HG03135 (cell line): ENCODE results near the gene TAP2.
"Not testable (repeated sequence)": the region's sequence is repeated elsewhere in the genome, so short reads cannot be mapped to it uniquely, and the experiment has no call there.

Experiments
- ATAC-seq: cut with Tn5 transposase; IDR thresholded peaks from one replicate; pipeline ENCODE4 v1.9.1; 2021; ENCODE audit warnings: mild to moderate bottlenecking, moderate library complexity; ENCODE audit not compliant: unreplicated experiment

The TAP2 gene

GRCh38 chr6:32838114-32838958, at the start of gene TAP2:
Gene TAP2, minus strand, starts transcription at chr6:32838739. Its CDS starts 506 bp downstream, at chr6:32838233.
- peak; percentile 77 for ATAC-seq

- no peak for ATAC-seq
These were observed 49.1 kb upstream of the TAP2 start for GRCh38 chr6:32887616-32888015.

- no peak for ATAC-seq
These were observed 48.3 kb upstream of the TAP2 start for GRCh38 chr6:32886681-32887383.

DNA sequence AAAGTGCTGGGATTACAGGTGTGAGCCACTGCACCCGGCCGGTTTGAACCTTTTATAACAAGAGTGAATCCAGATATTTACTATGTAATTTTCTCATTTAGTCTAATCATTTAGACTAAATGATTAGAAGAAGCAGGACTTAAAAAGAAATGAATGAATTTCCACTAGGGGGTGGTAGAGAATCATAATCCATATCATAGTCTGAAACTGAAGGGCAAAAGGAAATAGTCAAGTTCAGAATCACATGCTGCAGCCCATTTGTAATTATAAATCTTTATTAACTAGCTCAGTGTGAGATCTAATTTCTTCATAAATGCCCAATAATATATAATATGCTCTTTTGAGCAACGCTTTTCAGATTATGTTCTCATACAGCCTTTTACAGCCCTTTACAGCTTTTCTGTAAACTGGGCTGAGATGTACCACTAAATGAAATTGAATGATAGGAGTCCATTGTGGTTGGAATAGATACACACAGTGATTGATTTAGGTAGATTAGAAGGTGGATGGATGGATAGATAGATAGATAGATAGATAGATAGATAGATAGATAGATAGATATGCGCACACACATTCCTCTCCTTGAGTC, 47.3 kb upstream of the TAP2 start:
- no peak for ATAC-seq

- ATAC-seq: no peak
These were observed 45.2 kb upstream of the TAP2 start for GRCh38 chr6:32883789-32884188.

DNA sequence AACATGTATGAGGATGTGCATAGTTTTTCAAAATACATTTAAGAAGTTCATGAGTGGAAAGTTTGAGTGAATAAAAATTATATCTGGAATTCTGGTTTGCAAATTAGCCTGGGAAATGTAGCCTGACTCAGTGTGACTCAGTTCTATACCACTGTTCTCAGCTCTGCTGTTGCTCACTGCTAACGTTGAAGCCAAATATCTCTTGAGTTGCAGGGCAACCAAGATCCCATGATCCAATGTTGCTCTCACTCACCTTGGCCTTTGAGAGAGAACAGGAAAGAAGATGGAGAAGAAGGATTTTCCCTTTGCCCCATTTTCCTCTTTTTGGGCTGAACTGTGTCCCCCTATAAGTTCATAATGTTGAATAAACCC, 44.3 kb upstream of the TAP2 start:
- ATAC-seq: no peak

DNA sequence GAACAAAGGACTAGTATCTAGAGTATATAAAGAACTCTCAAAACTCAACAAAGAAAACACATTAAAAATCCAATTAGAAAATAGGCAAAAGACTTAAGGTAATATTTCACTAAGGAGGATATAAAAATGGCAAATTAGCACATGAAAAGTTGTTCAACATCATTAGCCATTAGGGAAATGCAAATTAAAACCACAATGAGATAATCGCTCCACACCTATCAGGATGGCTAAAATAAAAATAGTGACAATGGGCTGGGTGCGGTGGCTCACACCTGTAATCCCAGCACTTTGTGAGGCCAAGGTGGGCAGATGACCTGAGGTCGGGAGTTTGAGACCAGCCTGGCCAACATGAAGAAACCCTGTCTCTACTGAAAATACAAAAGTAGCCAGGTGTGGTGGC, 42.4 kb upstream of the TAP2 start:
- ATAC-seq: not testable (repeated sequence)

- no peak for ATAC-seq
These were observed 41.2 kb upstream of the TAP2 start for GRCh38 chr6:32879691-32880090.

GRCh38 chr6:32876603-32877002, 38.1 kb upstream of the TAP2 start:
- ATAC-seq: no peak

DNA sequence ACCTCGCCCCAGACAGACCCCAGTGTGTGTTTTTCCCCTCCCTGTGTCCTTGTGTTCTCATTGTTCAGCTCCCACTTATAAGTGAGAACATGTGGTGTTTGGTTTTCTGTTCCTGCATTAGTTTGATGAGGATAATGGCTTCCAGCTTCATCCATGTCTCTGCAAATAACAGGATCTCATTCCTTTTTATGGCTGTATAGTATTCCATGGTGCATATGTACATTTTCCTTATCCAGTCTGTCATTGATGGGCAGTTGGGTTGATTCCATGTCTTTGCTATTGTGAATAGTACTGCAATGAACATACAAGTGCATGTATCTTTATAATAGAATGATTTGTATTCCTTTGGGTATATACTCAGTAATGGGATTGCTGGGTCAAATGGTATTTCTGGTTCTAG, 35.4 kb upstream of the TAP2 start:
- ATAC-seq: not testable (repeated sequence)

DNA sequence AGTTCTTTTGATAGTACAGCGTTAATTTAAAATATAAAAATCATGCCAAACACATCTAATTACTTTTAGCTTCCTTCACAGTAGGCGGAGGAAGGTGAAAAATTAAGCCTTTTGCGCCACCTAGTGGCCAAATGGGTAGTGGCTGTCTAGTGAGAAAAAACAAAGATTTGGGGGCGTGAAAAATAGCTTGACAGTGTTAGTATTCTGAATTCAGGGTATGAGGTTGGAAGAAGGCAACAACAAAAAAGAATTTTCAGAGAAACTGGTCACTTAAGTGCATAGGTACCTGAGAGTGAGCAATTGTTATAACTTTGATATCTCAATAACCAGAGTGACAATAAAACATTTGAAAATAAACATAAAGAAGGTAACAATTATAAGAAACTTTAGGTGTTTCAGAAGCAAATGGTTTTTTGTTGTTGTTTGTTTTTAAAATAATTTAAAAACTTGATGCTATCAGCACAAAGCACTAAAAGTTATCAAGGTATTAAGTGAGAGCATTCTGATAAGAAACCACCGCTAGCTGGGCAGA, 29.8 kb upstream of the TAP2 start:
- no peak for ATAC-seq

GRCh38 chr6:32867554-32868256, 29.2 kb upstream of the TAP2 start:
- no peak for ATAC-seq

DNA sequence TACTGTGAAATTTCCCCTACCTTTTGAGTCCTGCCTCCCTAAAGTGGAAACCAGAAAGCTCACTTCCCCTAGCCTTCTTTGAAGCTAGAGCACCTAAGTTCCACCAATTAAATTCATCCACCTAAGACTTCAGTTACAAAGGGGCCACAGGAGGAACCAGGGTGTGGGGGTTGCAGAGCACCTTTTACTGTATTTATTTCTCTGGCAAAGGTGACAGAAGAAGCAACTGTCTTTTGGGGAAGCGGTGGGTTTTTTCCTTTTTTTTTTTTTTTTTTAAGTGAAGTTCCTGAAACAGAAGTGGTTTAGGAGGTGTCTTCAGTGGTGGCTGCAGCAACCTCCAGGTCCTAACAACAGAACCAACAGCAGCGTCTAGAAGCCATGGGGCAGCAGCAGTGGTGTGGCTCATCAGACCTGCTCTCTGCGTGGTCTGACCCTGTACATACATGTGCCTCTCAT, 28.5 kb upstream of the TAP2 start:
- ATAC-seq: no peak

DNA sequence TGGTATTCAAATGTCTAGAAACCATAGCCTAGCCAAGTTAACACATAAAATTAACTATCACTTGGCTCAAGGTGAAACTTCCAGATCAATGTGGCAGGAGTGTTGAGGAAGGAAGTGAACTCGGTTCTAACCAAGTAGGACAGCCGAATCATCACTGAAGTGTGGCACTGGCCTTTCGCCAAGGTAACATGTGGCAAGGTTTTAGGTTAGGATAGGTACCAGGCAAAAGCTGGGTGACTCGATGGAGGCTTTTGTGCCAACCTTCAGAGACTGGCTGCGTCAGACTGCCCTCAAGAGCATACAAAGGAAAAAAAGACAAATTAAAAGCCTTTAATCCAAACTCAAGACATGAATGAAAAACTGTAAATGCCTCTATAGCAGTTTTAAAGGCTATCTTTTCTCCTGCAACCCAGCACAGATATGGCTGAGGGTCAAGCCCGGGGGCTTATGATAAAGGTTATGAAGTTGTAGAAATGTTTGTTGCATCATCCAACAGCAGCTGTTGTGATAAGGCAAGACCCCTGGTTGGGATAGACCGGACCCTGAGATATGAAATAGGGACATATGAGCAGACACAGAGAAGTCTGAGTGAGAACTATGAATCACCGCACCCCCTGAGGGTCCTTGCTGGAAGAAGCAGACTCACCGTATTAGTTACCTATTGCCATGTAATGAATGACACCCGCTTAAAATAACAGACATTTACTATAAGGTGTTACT, 27.3 kb upstream of the TAP2 start:
- ATAC-seq: no peak

GRCh38 chr6:32862725-32863124, 24.2 kb upstream of the TAP2 start:
- ATAC-seq: no peak

DNA sequence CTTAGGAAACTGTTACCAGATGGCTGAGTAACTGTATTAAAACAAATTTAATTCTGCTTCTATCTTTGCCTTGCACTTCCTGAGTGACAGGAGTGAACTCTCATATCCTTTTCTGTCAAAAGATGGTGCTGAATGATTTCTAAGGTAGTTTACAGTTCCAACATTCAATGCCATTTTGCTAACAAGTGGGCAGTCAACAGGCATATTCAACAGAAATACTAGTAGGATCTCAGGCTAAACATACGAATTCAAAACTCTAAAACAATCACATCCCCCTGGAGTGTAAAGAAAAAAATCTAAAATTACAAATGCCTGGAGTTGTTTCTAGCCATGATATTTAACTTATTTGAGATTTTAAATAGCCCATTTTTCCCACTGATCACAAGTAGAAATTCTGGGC, 22.1 kb upstream of the TAP2 start:
- no peak for ATAC-seq

- no peak for ATAC-seq
These were observed 19.7 kb upstream of the TAP2 start for GRCh38 chr6:32858194-32858593.

DNA sequence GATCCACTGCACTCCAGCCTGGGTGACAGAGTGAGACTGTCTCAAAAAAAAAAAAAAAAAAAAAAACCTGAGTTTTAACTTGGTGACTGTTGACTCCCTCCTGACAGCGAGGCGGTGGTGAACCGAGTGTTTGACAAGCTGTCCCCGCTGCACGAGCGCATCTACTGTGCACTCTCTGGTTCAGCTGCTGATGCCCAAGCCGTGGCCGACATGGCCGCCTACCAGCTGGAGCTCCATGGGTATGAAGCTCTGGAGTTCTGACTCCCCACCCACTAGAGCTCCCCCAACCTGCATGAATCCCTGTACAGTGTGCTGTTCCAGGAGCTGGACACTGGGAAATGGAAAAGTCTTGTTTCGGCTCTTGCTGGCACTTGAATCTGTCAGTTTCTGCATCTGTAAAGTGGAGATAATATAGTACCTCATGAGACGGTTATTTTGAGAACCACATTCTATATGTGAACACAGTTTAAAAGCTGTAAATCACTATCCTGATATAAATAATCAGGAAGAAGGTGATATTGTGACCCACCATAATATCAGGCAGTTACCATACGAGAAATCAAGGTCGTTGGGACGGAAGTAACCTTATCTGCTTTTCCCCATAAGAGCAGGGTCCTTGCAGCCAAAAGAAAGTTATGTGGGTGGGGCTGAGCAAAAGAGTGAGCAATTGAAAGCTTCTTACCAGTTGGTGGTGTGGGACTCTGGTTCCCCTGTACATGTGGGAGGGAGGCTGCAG, 18.8 kb upstream of the TAP2 start:
- ATAC-seq: no peak

DNA sequence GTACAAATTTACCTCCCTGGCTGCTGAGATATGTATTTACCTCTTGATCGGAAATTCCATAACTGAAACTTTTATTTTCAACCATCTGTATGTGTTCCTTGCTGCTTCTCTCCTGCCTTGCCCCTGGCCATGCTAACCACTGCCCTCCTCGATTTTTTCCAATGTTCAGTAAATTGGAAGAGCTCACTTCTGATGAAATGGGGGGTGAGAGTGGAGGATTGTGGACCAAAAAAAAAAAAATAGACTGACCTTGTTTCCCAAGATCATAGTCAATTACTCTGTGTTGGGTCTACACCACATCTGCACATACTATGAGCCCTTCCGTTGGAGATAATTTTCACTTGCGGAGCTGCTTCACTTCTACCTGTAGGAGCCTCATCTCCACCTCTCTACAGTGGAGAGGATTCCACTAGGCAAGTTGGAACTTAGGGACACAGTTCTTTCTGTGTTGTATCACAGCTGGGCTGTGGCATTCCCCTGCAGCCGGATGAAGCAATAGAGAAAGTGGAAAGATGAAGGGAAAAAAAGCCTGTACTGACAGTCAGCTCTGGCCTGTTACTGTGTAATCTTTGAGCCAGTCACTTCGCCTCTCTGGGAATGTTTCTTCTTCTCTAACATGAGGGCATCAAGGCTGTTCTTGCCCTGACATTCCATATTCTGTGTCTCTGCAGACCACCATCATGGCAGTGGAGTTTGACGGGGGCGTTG, 17.1 kb upstream of the TAP2 start:
- ATAC-seq: no peak
